AG04449 (cell line): ENCODE data around the gene OR2AG1.

Source experiments
- CTCF ChIA-PET: fragments of 350-600 bp; formaldehyde crosslinking; extraction: SDS; loops from one replicate; lab custom pipeline; 2021; ENCODE audit warnings: antibody characterized with exemption; lab: Yijun Ruan, JAX
- POLR2A ChIA-PET: fragments of 400-600, 350-600 bp; formaldehyde crosslinking; extraction: SDS; loops from one replicate; lab custom pipeline; 2020; ENCODE audit warnings: antibody characterized with exemption, inconsistent platforms; lab: Yijun Ruan, JAX
- DNase-seq: peaks from one replicate; pipeline ENCODE4 v3.0.0-alpha.2; 2010; ENCODE audit warnings: low read depth, low spot score
- H3K4me3 ChIP-seq: 2 replicates; pipeline ENCODE4 v1.5.1; 2011; ENCODE audit warnings: low read depth, mild to moderate bottlenecking, control low read depth, low read length
- CTCF ChIP-seq: IDR thresholded peaks from one replicate; pipeline ENCODE4 v1.5.1; 2011; ENCODE audit warnings: mild to moderate bottlenecking, moderate library complexity, low read length, control low read depth, inconsistent platforms; ENCODE audit not compliant: insufficient read depth; ENCODE audit errors: missing control alignments

The OR2AG1 gene

GRCh38 chr11:6828103-6828502 is 45.3 kb downstream of the OR2AG1 start:
- DNase-seq, result no peak
- H3K4me3 ChIP-seq, result no peak overlapping the region
- TF ChIP-seq CTCF, result no peak
- ChIA-PET POLR2A (no interaction called here), CTCF (no interaction called here)

- ChIA-PET POLR2A (no interaction called here), CTCF (interaction anchor here (1.6 kb wide), 1 partner anchor 21 kb away, joined by 7 read pairs; no protein-coding TSS in a partner anchor)
- TF ChIP-seq CTCF, result no peak
- H3K4me3 ChIP-seq, result no peak overlapping the region
- no peak for DNase-seq
Observed at GRCh38 chr11:6833356-6833755, 50.5 kb downstream of the OR2AG1 start.

GRCh38 chr11:6834021-6834420 is 51.2 kb downstream of the OR2AG1 start:
- DNase-seq, result no peak
- no peak overlapping the region for H3K4me3 ChIP-seq
- CTCF ChIA-PET, result interaction anchor here (1.6 kb wide), 1 partner anchor 22 kb away, joined by 7 read pairs; no protein-coding TSS in a partner anchor
- no peak for TF ChIP-seq CTCF
- POLR2A ChIA-PET, result no interaction called here
